Measurements from ENCODE around the gene SLC39A2.

SLC39A2 gene

DNA sequence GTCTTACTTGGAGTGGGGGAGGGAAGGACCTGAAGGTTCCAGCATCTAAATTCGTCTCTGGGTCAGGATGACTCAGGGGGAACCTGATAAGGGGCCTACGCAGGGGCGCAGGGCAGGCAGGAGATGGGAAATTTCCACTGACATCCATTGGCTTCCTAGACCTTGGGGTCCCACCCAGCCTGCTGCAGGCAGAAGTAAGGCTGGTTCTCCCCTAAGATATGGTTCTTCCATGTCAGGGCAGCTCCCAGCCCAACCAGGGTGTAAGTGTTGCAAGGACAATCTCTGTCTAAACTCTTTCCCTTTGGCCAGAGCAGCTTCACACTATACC, 27.9 kb downstream of the SLC39A2 start:
- Histone ChIP-seq H3K9me3 (replicated peaks in 1 of 2; ENCODE audit: control insufficient read depth in 2 of 2, insufficient read depth in 1 of 2, low read depth in 1 of 2, low read length in 2 of 2) (peaks cover 0 to 6% of the 10 kb centered on the region in 2 donors), H3K27ac (replicated peaks; ENCODE audit: low read length) (no peak overlapping the region), H3K4ac (ENCODE audit: low read length) (no peak overlapping the region), H2BK120ac (ENCODE audit: low read depth, low read length) (no peak overlapping the region), H3K14ac (ENCODE audit: low read length) (no peak overlapping the region), H3K4me3 (ENCODE audit: low read length in 2 of 2) (no peak overlapping the region), H3K4me2 (ENCODE audit: insufficient read depth, low read length, poor library complexity, severe bottlenecking) (no peak overlapping the region), H2BK15ac (ENCODE audit: low read length) (no peak overlapping the region), H2BK12ac (ENCODE audit: low read length) (no peak overlapping the region), H3K27me3 (ENCODE audit: control insufficient read depth in 3 of 3, insufficient read depth in 3 of 3, low read depth in 1 of 3, low read length in 3 of 3) (peaks cover 8 to 93% (median 36%) of the 10 kb centered on the region in 3 experiments), H3K23ac (ENCODE audit: low read depth, low read length, poor library complexity) (no peak overlapping the region), H3K79me1 (ENCODE audit: low read depth, low read length) (no peaks in the 10 kb centered on the region), H3K4me1 (ENCODE audit: control insufficient read depth in 2 of 2, insufficient read depth in 1 of 2, low read depth in 1 of 2, low read length in 2 of 2) (peaks cover 4 to 13% of the 10 kb centered on the region in 2 donors), H4K8ac (ENCODE audit: low read depth, low read length) (no peak overlapping the region), H2AFZ (ENCODE audit: low read length) (no peak overlapping the region), H3K9ac (ENCODE audit: low read depth, low read length, poor library complexity) (no peak overlapping the region), H2AK5ac (ENCODE audit: low read depth, low read length) (no peak overlapping the region), H3K36me3 (replicated peaks in 1 of 2; ENCODE audit: control insufficient read depth in 2 of 2, insufficient read depth in 2 of 2, low read length in 2 of 2) (no peaks in the 10 kb centered on the region), H2BK5ac (ENCODE audit: low read length) (no peak overlapping the region), H4K91ac (ENCODE audit: low read depth, low read length, poor library complexity) (no peak overlapping the region), H3K18ac (ENCODE audit: low read length) (peak overlapping the region; percentile 52)
- WGBS, 2 donors (ENCODE audit: extremely low coverage in 2 of 2, insufficient read length in 2 of 2, insufficient replicate concordance in 1 of 2): no CpG with 5 or more reads among the region's 3 CpGs
- DNase-seq (ENCODE audit: low spot score): no peak

DNA sequence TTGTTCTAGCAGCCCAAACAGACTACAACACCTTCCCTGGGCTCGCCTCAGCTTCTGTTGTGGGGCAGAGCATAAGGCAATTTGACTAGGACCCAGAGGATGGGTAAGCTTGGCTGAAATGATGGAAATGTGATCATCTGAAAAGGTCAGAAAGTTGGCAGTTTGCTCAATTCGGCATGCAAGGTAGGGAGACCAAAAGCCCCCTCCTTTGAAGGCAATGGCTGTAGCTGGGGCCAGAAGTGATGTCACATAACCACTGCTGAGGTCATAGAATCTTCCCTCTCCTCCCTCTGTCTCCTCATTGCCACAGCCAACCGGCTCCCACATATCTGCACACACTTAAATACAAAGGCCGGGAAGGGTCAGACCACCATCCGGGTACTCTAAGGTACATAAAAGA, 30.8 kb downstream of the SLC39A2 start, which contains the start of gene TPPP2:
TSS of gene TPPP2 (plus strand) at position 301 of the 400 bp plus-strand sequence. CDS start 365 bp downstream, outside the sequence.
- Histone ChIP-seq H3K9me3 (replicated peaks in 1 of 2; ENCODE audit: control insufficient read depth in 2 of 2, insufficient read depth in 1 of 2, low read depth in 1 of 2, low read length in 2 of 2) (no peaks in the 10 kb centered on the region), H4K8ac (ENCODE audit: low read depth, low read length) (no peak within 1 kb of the TSS), H3K18ac (ENCODE audit: low read length) (no peak within 1 kb of the TSS), H3K4me3 (ENCODE audit: low read length in 2 of 2) (no peak within 1 kb of the TSS), H3K36me3 (replicated peaks in 1 of 2; ENCODE audit: control insufficient read depth in 2 of 2, insufficient read depth in 2 of 2, low read length in 2 of 2) (no peaks in the 10 kb centered on the region), H3K9ac (ENCODE audit: low read depth, low read length, poor library complexity) (no peak within 1 kb of the TSS), H3K23ac (ENCODE audit: low read depth, low read length, poor library complexity) (no peak within 1 kb of the TSS), H3K4ac (ENCODE audit: low read length) (no peak within 1 kb of the TSS), H3K14ac (ENCODE audit: low read length) (no peak within 1 kb of the TSS), H4K91ac (ENCODE audit: low read depth, low read length, poor library complexity) (no peak within 1 kb of the TSS), H3K79me1 (ENCODE audit: low read depth, low read length) (no peaks in the 10 kb centered on the region), H3K27ac (replicated peaks; ENCODE audit: low read length) (no peak within 1 kb of the TSS), H2AK5ac (ENCODE audit: low read depth, low read length) (no peak within 1 kb of the TSS), H2BK5ac (ENCODE audit: low read length) (no peak within 1 kb of the TSS), H2AFZ (ENCODE audit: low read length) (no peak within 1 kb of the TSS), H3K4me2 (ENCODE audit: insufficient read depth, low read length, poor library complexity, severe bottlenecking) (no peak within 1 kb of the TSS), H2BK15ac (ENCODE audit: low read length) (no peak within 1 kb of the TSS), H3K4me1 (ENCODE audit: control insufficient read depth in 2 of 2, insufficient read depth in 1 of 2, low read depth in 1 of 2, low read length in 2 of 2) (peaks cover 4 to 9% of the 10 kb centered on the region in 2 donors), H2BK120ac (ENCODE audit: low read depth, low read length) (no peak within 1 kb of the TSS), H2BK12ac (ENCODE audit: low read length) (no peak within 1 kb of the TSS), H3K27me3 (ENCODE audit: control insufficient read depth in 3 of 3, insufficient read depth in 3 of 3, low read depth in 1 of 3, low read length in 3 of 3) (peaks cover 0 to 93% (median 9%) of the 10 kb centered on the region in 3 experiments)
- WGBS, 2 donors (ENCODE audit: extremely low coverage in 2 of 2, insufficient read length in 2 of 2, insufficient replicate concordance in 1 of 2): no CpG with 5 or more reads among the region's 5 CpGs
- no peak for DNase-seq (ENCODE audit: low spot score)

DNA sequence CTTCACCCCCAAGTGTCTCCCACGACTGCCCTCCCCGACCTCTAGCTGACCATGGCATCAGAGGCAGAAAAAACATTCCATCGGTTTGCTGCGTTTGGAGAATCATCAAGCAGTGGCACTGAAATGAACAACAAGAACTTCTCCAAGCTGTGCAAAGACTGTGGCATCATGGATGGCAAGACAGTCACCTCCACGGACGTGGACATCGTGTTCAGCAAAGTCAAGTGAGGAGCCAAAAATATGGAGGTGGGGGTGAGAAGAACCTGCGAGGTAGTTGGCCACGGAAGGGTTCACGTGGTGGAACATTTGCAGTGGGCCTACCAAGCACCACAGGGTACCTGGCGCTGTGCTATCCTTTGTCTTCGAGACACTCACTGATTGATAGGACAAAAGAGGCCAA, 31.4 kb downstream of the SLC39A2 start:
- H3K4ac ChIP-seq (ENCODE audit: low read length): no peak overlapping the region
- H3K9ac ChIP-seq (ENCODE audit: low read depth, low read length, poor library complexity): no peak overlapping the region
- no peak overlapping the region for H3K23ac ChIP-seq (ENCODE audit: low read depth, low read length, poor library complexity)
- H2BK12ac ChIP-seq (ENCODE audit: low read length): no peak overlapping the region
- no peaks in the 10 kb centered on the region for H3K36me3 ChIP-seq (replicated peaks in 1 of 2; ENCODE audit: control insufficient read depth in 2 of 2, insufficient read depth in 2 of 2, low read length in 2 of 2)
- H3K79me1 ChIP-seq (ENCODE audit: low read depth, low read length): no peaks in the 10 kb centered on the region
- peaks cover under 1 to 9% of the 10 kb centered on the region in 2 donors for H3K4me1 ChIP-seq (ENCODE audit: control insufficient read depth in 2 of 2, insufficient read depth in 1 of 2, low read depth in 1 of 2, low read length in 2 of 2)
- no CpG with 5 or more reads among the region's 12 CpGs for WGBS, 2 donors (ENCODE audit: extremely low coverage in 2 of 2, insufficient read length in 2 of 2, insufficient replicate concordance in 1 of 2)
- H2BK5ac ChIP-seq (ENCODE audit: low read length): no peak overlapping the region
- no peak overlapping the region for H2AK5ac ChIP-seq (ENCODE audit: low read depth, low read length)
- peaks cover 0 to 95% (median 6%) of the 10 kb centered on the region in 3 experiments for H3K27me3 ChIP-seq (ENCODE audit: control insufficient read depth in 3 of 3, insufficient read depth in 3 of 3, low read depth in 1 of 3, low read length in 3 of 3)
- H3K4me3 ChIP-seq (ENCODE audit: low read length in 2 of 2): no peak overlapping the region
- no peak overlapping the region for H4K91ac ChIP-seq (ENCODE audit: low read depth, low read length, poor library complexity)
- H3K9me3 ChIP-seq (replicated peaks in 1 of 2; ENCODE audit: control insufficient read depth in 2 of 2, insufficient read depth in 1 of 2, low read depth in 1 of 2, low read length in 2 of 2): no peaks in the 10 kb centered on the region
- no peak overlapping the region for H2AFZ ChIP-seq (ENCODE audit: low read length)
- H4K8ac ChIP-seq (ENCODE audit: low read depth, low read length): no peak overlapping the region
- no peak overlapping the region for H3K18ac ChIP-seq (ENCODE audit: low read length)
- H3K14ac ChIP-seq (ENCODE audit: low read length): no peak overlapping the region
- H2BK15ac ChIP-seq (ENCODE audit: low read length): no peak overlapping the region
- no peak overlapping the region for H2BK120ac ChIP-seq (ENCODE audit: low read depth, low read length)
- DNase-seq (ENCODE audit: low spot score): no peak
- H3K4me2 ChIP-seq (ENCODE audit: insufficient read depth, low read length, poor library complexity, severe bottlenecking): no peak overlapping the region
- H3K27ac ChIP-seq (replicated peaks; ENCODE audit: low read length): no peak overlapping the region

DNA sequence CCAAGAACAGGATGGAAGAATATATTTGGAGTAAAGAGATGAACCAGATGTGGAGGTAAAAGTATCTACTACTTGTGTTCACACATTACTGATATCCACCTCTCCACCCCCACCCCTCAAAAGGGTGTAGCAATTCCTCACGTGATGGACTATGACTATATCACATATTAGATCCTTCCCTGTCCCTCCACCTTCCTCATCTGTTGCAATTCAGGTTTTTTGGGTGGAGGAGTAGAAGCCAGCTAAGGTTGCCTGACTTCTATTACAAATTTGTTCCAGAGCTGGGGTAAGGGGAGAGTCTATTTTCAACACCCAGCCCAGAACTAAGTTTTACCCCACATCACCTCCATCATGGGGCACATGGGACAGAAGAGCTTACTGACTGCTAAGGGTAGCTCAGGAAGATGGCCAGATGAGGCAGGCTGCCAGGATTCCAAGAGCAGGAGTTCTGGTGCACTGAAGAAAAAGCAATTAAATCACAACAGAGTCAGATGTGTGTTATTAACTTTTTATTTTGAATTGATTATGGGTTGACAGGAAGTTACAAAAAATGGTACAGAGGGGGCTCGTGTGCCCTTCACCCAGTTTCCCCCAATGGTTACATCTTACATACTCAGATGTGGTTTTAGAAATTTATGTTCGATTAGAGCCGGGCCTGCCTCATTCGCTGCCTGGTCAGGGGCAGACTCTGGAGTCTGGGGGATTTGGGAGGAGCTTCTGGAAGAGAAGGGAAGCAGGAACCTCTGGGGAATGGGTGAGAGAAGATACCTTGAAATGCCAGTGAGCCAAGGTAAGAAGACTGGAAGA, 33.4 kb downstream of the SLC39A2 start:
- Histone ChIP-seq H3K79me1 (ENCODE audit: low read depth, low read length) (no peaks in the 10 kb centered on the region), H3K4me1 (ENCODE audit: control insufficient read depth in 2 of 2, insufficient read depth in 1 of 2, low read depth in 1 of 2, low read length in 2 of 2) (no peaks in the 10 kb centered on the region), H3K27ac (replicated peaks; ENCODE audit: low read length) (no peak overlapping the region), H4K8ac (ENCODE audit: low read depth, low read length) (no peak overlapping the region), H3K4me3 (ENCODE audit: low read length in 2 of 2) (no peak overlapping the region), H2BK15ac (ENCODE audit: low read length) (no peak overlapping the region), H2BK120ac (ENCODE audit: low read depth, low read length) (no peak overlapping the region), H3K27me3 (ENCODE audit: control insufficient read depth in 3 of 3, insufficient read depth in 3 of 3, low read depth in 1 of 3, low read length in 3 of 3) (peaks cover 0 to 91% (median 0%) of the 10 kb centered on the region in 3 experiments), H2BK5ac (ENCODE audit: low read length) (no peak overlapping the region), H4K91ac (ENCODE audit: low read depth, low read length, poor library complexity) (no peak overlapping the region), H3K36me3 (replicated peaks in 1 of 2; ENCODE audit: control insufficient read depth in 2 of 2, insufficient read depth in 2 of 2, low read length in 2 of 2) (no peaks in the 10 kb centered on the region), H3K18ac (ENCODE audit: low read length) (no peak overlapping the region), H3K23ac (ENCODE audit: low read depth, low read length, poor library complexity) (no peak overlapping the region), H3K9me3 (replicated peaks in 1 of 2; ENCODE audit: control insufficient read depth in 2 of 2, insufficient read depth in 1 of 2, low read depth in 1 of 2, low read length in 2 of 2) (no peaks in the 10 kb centered on the region), H3K4me2 (ENCODE audit: insufficient read depth, low read length, poor library complexity, severe bottlenecking) (no peak overlapping the region), H2AK5ac (ENCODE audit: low read depth, low read length) (no peak overlapping the region), H3K14ac (ENCODE audit: low read length) (no peak overlapping the region), H2BK12ac (ENCODE audit: low read length) (no peak overlapping the region), H3K9ac (ENCODE audit: low read depth, low read length, poor library complexity) (no peak overlapping the region), H3K4ac (ENCODE audit: low read length) (no peak overlapping the region), H2AFZ (ENCODE audit: low read length) (no peak overlapping the region)
- no peak for DNase-seq (ENCODE audit: low spot score)
- no CpG with 5 or more reads among the region's 5 CpGs for WGBS, 2 donors (ENCODE audit: extremely low coverage in 2 of 2, insufficient read length in 2 of 2, insufficient replicate concordance in 1 of 2)

Measured in neuronal stem cell (in vitro differentiated cells).